K562 (cell line): ENCODE measurements around the gene MGRN1. TPM values are rescaled to one million over a fixed set of nuclear protein-coding genes. Genes with fewer than 3 reads are reported as not detected.

ENCODE experiments used
- ATAC-seq: fragments of 200-7000 bp; cut with Tn5 transposase; 3 replicates; pipeline ENCODE4 v1.9.1; 2020; ENCODE audit warnings: moderate library complexity
- BruUV-seq: library from RNA; stranded (reverse); fragments of 400-500 nt; replicated peaks from 2 replicates; lab custom pipeline; 2021; lab: Mats Ljungman, UMichigan
- CTCF ChIA-PET: fragments of 300-600 bp; formaldehyde crosslinking; extraction: SDS; loops from one replicate; lab custom pipeline; 2021; ENCODE audit warnings: low intra/inter-chr PET ratio; lab: Yijun Ruan, JAX
- POLR2A ChIA-PET: fragments of 300-600, 350-650 bp; sonication (Branson Sonifier 250); formaldehyde crosslinking; extraction: SDS; loops from one replicate; lab custom pipeline; 2021; ENCODE audit warnings: antibody characterized with exemption, inconsistent platforms; lab: Yijun Ruan, JAX
- DNase-seq, 4 experiments: peaks; one replicate each; pipeline versions ENCODE4 v3.0.0 to v3.0.0-alpha.2; 2011 to 2018; ENCODE audit warnings: low spot score in 3 of 4, mixed read lengths in 3 of 4; ENCODE audit errors: extremely low read depth in 1 of 4
- FAIRE-seq: peaks from 2 replicates; lab custom pipeline; 2011; peaks lifted over from hg19 to GRCh38; lab: Jason Lieb, UNC
- H2AFZ ChIP-seq: 2 replicates; pipeline ENCODE4 v1.6.0; 2011; ENCODE audit warnings: low read depth, low read length, control low read depth, inconsistent platforms
- H3K27ac ChIP-seq: fragments of 200-600 bp; 3 replicates; pipeline ENCODE4 v1.8.0; 2011; ENCODE audit warnings: low read depth, mild to moderate bottlenecking, control low read depth, inconsistent platforms, low read length, moderate library complexity, mixed read lengths; ENCODE audit errors: extremely low read depth
- H3K27me3 ChIP-seq, 2 experiments: fragments of 300-600 bp in 1 of 2; 2 replicates in 1 of 2; 3 replicates in 1 of 2; pipeline versions ENCODE4 v1.6.0 to v1.8.0; 2011; ENCODE audit warnings: inconsistent platforms in 2 of 2, low read length in 2 of 2, mild to moderate bottlenecking in 1 of 2, mixed read lengths in 1 of 2, moderate library complexity in 1 of 2; ENCODE audit not compliant: control insufficient read depth in 2 of 2, insufficient read depth in 2 of 2
- H3K36me3 ChIP-seq: fragments of 300-600 bp; 3 replicates; pipeline ENCODE4 v1.8.0; 2011; ENCODE audit warnings: mild to moderate bottlenecking, low read length, inconsistent platforms; ENCODE audit not compliant: control insufficient read depth, insufficient read depth
- H3K4me1 ChIP-seq, 2 experiments: fragments of 200-600 bp in 1 of 2; replicated peaks in 1 of 2; 2 replicates in 1 of 2; 3 replicates in 1 of 2; pipeline versions ENCODE4 v1.5.1 to v1.8.0; 2011; ENCODE audit warnings: inconsistent platforms in 2 of 2, low read length in 2 of 2, mild to moderate bottlenecking in 1 of 2, mixed read lengths in 1 of 2, moderate library complexity in 1 of 2; ENCODE audit not compliant: control insufficient read depth in 2 of 2, insufficient read depth in 2 of 2
- H3K4me2 ChIP-seq: 2 replicates; pipeline ENCODE4 v1.6.1; 2011; ENCODE audit warnings: low read length, control low read depth, inconsistent platforms, mixed read lengths; ENCODE audit not compliant: insufficient read depth
- H3K4me3 ChIP-seq: fragments of 200-600 bp; sonication (generic), shearing (Covaris generic); 2 replicates; pipeline ENCODE4 v1.5.1; 2016; ENCODE audit warnings: control low read depth, inconsistent platforms
- H3K79me2 ChIP-seq: fragments of 200-600 bp; 3 replicates; pipeline ENCODE4 v1.8.0; 2011; ENCODE audit warnings: low read length, inconsistent platforms; ENCODE audit not compliant: control insufficient read depth, insufficient read depth
- H3K9ac ChIP-seq, 2 experiments: 2 replicates each; pipeline versions ENCODE4 v1.6.0 to v1.6.1; 2011; ENCODE audit warnings: low read depth in 2 of 2, low read length in 2 of 2, control low read depth in 1 of 2, inconsistent platforms in 1 of 2, mild to moderate bottlenecking in 1 of 2, mixed read lengths in 1 of 2; ENCODE audit not compliant: insufficient read depth in 1 of 2
- H3K9me1 ChIP-seq: one replicate; pipeline ENCODE4 v1.6.0; 2011; ENCODE audit warnings: inconsistent platforms, mild to moderate bottlenecking, low read length, moderate library complexity; ENCODE audit not compliant: control insufficient read depth, insufficient read depth
- H3K9me3 ChIP-seq: replicated peaks from 2 replicates; pipeline ENCODE4 v1.5.1; 2011; ENCODE audit warnings: low read depth, low read length, inconsistent platforms; ENCODE audit not compliant: control insufficient read depth, insufficient read depth
- H4K20me1 ChIP-seq: replicated peaks from 2 replicates; pipeline ENCODE4 v1.6.1; 2011; ENCODE audit warnings: low read length, inconsistent platforms, mixed read lengths; ENCODE audit not compliant: control insufficient read depth, insufficient read depth
- ASH1L ChIP-seq: fragments of 450-650 bp; IDR thresholded peaks from 2 replicates; pipeline ENCODE4 v1.6.1; 2018; ENCODE audit warnings: borderline replicate concordance, mild to moderate bottlenecking, low read depth; ENCODE audit not compliant: partially characterized antibody
- POLR2G ChIP-seq: fragments of 200-400 bp; formaldehyde crosslinking; IDR thresholded peaks from 2 replicates; pipeline ENCODE4 v1.6.1; 2017; ENCODE audit warnings: low read depth, mild to moderate bottlenecking, antibody characterized with exemption, low read length, moderate library complexity
- PRPF4 ChIP-seq: fragments of 200-400 bp; formaldehyde crosslinking; IDR thresholded peaks from one replicate; pipeline ENCODE4 v1.6.1; 2017; ENCODE audit warnings: low read length, low read depth, mild to moderate bottlenecking; ENCODE audit not compliant: insufficient read depth, poor library complexity, severe bottlenecking
- RBM22 ChIP-seq: fragments of 200-400 bp; formaldehyde crosslinking; IDR thresholded peaks from 2 replicates; pipeline ENCODE4 v1.6.1; 2018; ENCODE audit warnings: low read length, low read depth; ENCODE audit not compliant: poor library complexity, severe bottlenecking
- ZBTB43 ChIP-seq: sonication (generic); formaldehyde crosslinking; IDR thresholded peaks from 2 replicates; pipeline ENCODE4 v1.8.0; 2023; ENCODE audit warnings: mild to moderate bottlenecking, missing genetic modification reagents
- WGBS: fragments of 100-300 bp; shearing (Covaris generic); methylation state at CpG from one replicate; pipeline ENCODE4 v1.1.6; 2016; ENCODE audit warnings: low coverage, mixed read lengths; ENCODE audit not compliant: insufficient coverage; ENCODE audit errors: missing lambda C conversion rate; 5-methylcytosine and 5-hydroxymethylcytosine counted together
- in situ Hi-C: fragments of 300-500 bp; cut with MboI; formaldehyde crosslinking; loops from 4 replicates; pipeline ENCODE4 v1.15.0; 2018; ENCODE audit warnings: inconsistent platforms, mixed read lengths
- intact Hi-C: fragments of 100-400 bp; cut with micrococcal nuclease; formaldehyde crosslinking; loops from 2 replicates; pipeline ENCODE4 v1.14.2; 2022
- polyA plus RNA-seq, 8 experiments: library from polyadenylated mRNA; depleted of rRNA in 4 of 8; stranded (reverse) in 5 of 8; unstranded in 3 of 8; fragments of >200 nt; fragmentation: Nextera tagmentation in 2 of 8; fragmentation: Illumina TruSeq in 1 of 8; extraction: Ambion mirVana in 2 of 8; extraction: Trizol in 1 of 8; gene quantifications; 2 replicates each; pipeline versions ENCODE4 v1.2.1 to v1.2.3, GENCODE V29; 2011 to 2014; ENCODE audit warnings: inconsistent platforms in 1 of 8, missing spikeins in 1 of 8
- total RNA-seq, 7 experiments: library from RNA; depleted of rRNA in 6 of 7; stranded (reverse); fragments of >200 nt in 6 of 7; fragmentation: Illumina TruSeq in 2 of 7; extraction: Trizol in 2 of 7; gene quantifications; 2 replicates each; pipeline versions ENCODE4 v1.2.1 to v1.2.3, GENCODE V29; 2011 to 2021; ENCODE audit warnings: low replicate concordance in 1 of 7
- TF ChIP-seq, protein P1 (sequence below): fragments of 450-650 bp; IDR thresholded peaks from 2 replicates; pipeline ENCODE4 v1.6.1; 2016; ENCODE audit warnings: low read depth, mild to moderate bottlenecking, moderate library complexity

The MGRN1 gene
- total and polyA plus RNA-seq, 9 of the 15 experiments (the other 6 are each of a cell fraction or from before 2014, with no cell fraction given): 0.15 to 37.9 (median 6.0) TPM

GRCh38 chr16:4696905-4697847, 72.5 kb downstream of the MGRN1 start:
- CTCF ChIA-PET: no interaction called here
- TF ChIP-seq ASH1L: no peak
- no peak for TF ChIP-seq ZBTB43 (CRISPR knock-in tag)
- TF ChIP-seq PRPF4: no peak
- peak; percentile 5 for TF ChIP-seq RBM22
- TF ChIP-seq POLR2G: peak; percentile 51; the same call in 1 of the 2 replicates
- TF ChIP-seq, protein P1, sequence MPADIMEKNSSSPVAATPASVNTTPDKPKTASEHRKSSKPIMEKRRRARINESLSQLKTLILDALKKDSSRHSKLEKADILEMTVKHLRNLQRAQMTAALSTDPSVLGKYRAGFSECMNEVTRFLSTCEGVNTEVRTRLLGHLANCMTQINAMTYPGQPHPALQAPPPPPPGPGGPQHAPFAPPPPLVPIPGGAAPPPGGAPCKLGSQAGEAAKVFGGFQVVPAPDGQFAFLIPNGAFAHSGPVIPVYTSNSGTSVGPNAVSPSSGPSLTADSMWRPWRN: no peak
- POLR2A ChIA-PET: no interaction called here

More at GRCh38 chr16:4696905-4697847, 72.5 kb downstream of the MGRN1 start:
- no TSS peak for BruUV-seq
- no peak overlapping the region for H3K4me2 ChIP-seq
- DNase-seq: no peak
- intact Hi-C loops: no loop called here
- no peaks in the 10 kb centered on the region for H3K9me3 ChIP-seq
- H3K36me3 ChIP-seq: peaks cover 74% of the 10 kb centered on the region; the same call in 2 of the 3 replicates
- WGBS: 89% methylated on average over 23 of the region's 33 CpGs
- FAIRE-seq: no peak
- H3K9me1 ChIP-seq: peaks cover 3% of the 10 kb centered on the region
- in situ Hi-C loops: no loop called here
- no peak overlapping the region for H3K27ac ChIP-seq
- peaks cover 0 to 63% of the 10 kb centered on the region in 2 experiments; a peak in 3 of 5 replicates for H3K4me1 ChIP-seq
- peaks cover 12% of the 10 kb centered on the region for H3K79me2 ChIP-seq
- H3K4me3 ChIP-seq: no peak overlapping the region
- H3K27me3 ChIP-seq: no peaks in the 10 kb centered on the region
- H2AFZ ChIP-seq: no peak overlapping the region
- ATAC-seq: no peak
- H3K9ac ChIP-seq: peak overlapping the region in 1 of 2 experiments; percentile 14; a peak in 1 of 4 replicates
- peaks cover 8% of the 10 kb centered on the region; the same call in 1 of the 2 replicates for H4K20me1 ChIP-seq
